Measurements from ENCODE around the gene NCLN.

NCLN gene

GRCh38 chr19:3225169-3225485 lies 39.4 kb downstream of the NCLN start:
- Histone ChIP-seq H3K27me3 (ENCODE audit: insufficient read depth, poor library complexity, severe bottlenecking) (peaks cover 20% of the 10 kb centered on the region), H3K27ac (replicated peaks) (no peak overlapping the region), H3K4me3 (replicated peaks; ENCODE audit: insufficient read depth, low read length) (no peak overlapping the region)
- TF ChIP-seq SPI1 (IDR thresholded peaks at IDR 0.05; ENCODE audit: borderline replicate concordance, low read depth) (no peak), REST (IDR thresholded peaks at IDR 0.05; ENCODE audit: insufficient replicate concordance, low read depth) (no peak), POLR2AphosphoS5 (IDR thresholded peaks at IDR 0.05; ENCODE audit: low read depth) (no peak), CTCF (IDR thresholded peaks at IDR 0.05; ENCODE audit: insufficient read depth, low read length) (no peak), GABPA (IDR thresholded peaks at IDR 0.05; ENCODE audit: low read depth) (no peak)
- no peak for DNase-seq (ENCODE audit: low read depth in 1 of 2, low spot score in 1 of 2)

GRCh38 chr19:3225677-3226093 lies 40.0 kb downstream of the NCLN start:
- Histone ChIP-seq H3K27ac (replicated peaks) (no peak overlapping the region), H3K27me3 (ENCODE audit: insufficient read depth, poor library complexity, severe bottlenecking) (peaks cover 20% of the 10 kb centered on the region), H3K4me3 (replicated peaks; ENCODE audit: insufficient read depth, low read length) (no peak overlapping the region)
- DNase-seq (ENCODE audit: low read depth in 1 of 2, low spot score in 1 of 2) = no peak
- no peak for TF ChIP-seq CTCF (IDR thresholded peaks at IDR 0.05; ENCODE audit: insufficient read depth, low read length)
- TF ChIP-seq REST (IDR thresholded peaks at IDR 0.05; ENCODE audit: insufficient replicate concordance, low read depth) = no peak
- no peak for TF ChIP-seq GABPA (IDR thresholded peaks at IDR 0.05; ENCODE audit: low read depth)
- no peak for TF ChIP-seq POLR2AphosphoS5 (IDR thresholded peaks at IDR 0.05; ENCODE audit: low read depth)

GRCh38 chr19:3227054-3227626 lies 41.4 kb downstream of the NCLN start:
- TF ChIP-seq REST (IDR thresholded peaks at IDR 0.05; ENCODE audit: insufficient replicate concordance, low read depth) (no peak), CTCF (IDR thresholded peaks at IDR 0.05; ENCODE audit: insufficient read depth, low read length) (no peak), POLR2AphosphoS5 (IDR thresholded peaks at IDR 0.05; ENCODE audit: low read depth) (no peak), GABPA (IDR thresholded peaks at IDR 0.05; ENCODE audit: low read depth) (no peak), SPI1 (IDR thresholded peaks at IDR 0.05; ENCODE audit: borderline replicate concordance, low read depth) (no peak)
- no peak for DNase-seq (ENCODE audit: low read depth in 1 of 2, low spot score in 1 of 2)
- Histone ChIP-seq H3K27me3 (ENCODE audit: insufficient read depth, poor library complexity, severe bottlenecking) (peaks cover 20% of the 10 kb centered on the region), H3K4me3 (replicated peaks; ENCODE audit: insufficient read depth, low read length) (no peak overlapping the region), H3K27ac (replicated peaks) (no peak overlapping the region)

Measured in HL-60 (cell line).